ENCODE results near the gene RARRES2.
"Not testable (repeated sequence)": the region's sequence is repeated elsewhere in the genome, so short reads cannot be mapped to it uniquely, and the experiment has no call there.

RARRES2 gene

DNA sequence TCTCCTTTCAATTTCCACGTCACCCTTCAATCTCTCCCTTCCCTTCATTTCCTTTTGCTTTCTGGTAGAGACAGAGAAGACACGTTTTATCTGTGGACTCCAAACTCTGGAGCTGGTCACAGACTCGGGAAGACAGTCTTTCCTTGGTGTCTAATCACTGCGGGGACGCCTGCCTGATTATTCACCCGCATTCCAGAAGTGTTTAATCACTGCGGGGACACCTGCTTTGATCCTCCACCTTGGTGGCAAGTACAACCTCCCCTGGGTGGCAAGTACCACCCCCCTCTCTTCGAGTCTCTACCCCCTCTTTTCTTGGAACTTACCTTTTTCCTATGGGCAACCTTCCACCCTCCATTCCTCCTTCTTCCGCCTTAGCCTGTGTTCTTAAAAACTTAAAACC lies 33.5 kb downstream of the RARRES2 start:
- Histone ChIP-seq H3K36me3 (no peaks in the 10 kb centered on the region), H3K9me3 (no peaks in the 10 kb centered on the region), H3K4me3 (ENCODE audit: low read depth, low read length) (no peak overlapping the region), H3K4me1 (no peaks in the 10 kb centered on the region), H3K27me3 (no peaks in the 10 kb centered on the region)
- no peak for DNase-seq
- TF ChIP-seq, protein P1, sequence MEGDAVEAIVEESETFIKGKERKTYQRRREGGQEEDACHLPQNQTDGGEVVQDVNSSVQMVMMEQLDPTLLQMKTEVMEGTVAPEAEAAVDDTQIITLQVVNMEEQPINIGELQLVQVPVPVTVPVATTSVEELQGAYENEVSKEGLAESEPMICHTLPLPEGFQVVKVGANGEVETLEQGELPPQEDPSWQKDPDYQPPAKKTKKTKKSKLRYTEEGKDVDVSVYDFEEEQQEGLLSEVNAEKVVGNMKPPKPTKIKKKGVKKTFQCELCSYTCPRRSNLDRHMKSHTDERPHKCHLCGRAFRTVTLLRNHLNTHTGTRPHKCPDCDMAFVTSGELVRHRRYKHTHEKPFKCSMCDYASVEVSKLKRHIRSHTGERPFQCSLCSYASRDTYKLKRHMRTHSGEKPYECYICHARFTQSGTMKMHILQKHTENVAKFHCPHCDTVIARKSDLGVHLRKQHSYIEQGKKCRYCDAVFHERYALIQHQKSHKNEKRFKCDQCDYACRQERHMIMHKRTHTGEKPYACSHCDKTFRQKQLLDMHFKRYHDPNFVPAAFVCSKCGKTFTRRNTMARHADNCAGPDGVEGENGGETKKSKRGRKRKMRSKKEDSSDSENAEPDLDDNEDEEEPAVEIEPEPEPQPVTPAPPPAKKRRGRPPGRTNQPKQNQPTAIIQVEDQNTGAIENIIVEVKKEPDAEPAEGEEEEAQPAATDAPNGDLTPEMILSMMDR (IDR thresholded peaks at IDR 0.05; ENCODE audit: low read depth, low read length) = no peak

DNA sequence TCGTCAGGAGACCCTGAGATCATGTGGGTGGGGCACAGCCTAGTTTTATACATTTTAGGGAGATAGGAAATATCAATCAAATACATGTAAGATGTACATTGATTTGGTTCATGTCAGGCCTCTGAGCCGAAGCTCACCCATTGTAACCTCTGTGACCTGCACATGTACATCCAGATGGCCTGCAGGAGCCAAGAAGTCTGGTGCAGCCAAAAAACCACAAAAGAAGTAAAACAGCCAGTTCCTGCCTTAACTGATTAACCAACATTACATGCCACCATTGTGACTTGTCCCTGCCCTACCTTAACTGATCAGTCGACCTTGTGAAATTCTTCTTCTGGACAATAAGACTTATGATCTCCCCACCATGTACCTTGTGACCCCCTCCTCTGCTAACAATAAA lies 34.3 kb downstream of the RARRES2 start:
- Histone ChIP-seq H3K36me3 (no peaks in the 10 kb centered on the region), H3K27me3 (no peaks in the 10 kb centered on the region), H3K4me1 (no peaks in the 10 kb centered on the region), H3K4me3 (ENCODE audit: low read depth, low read length) (no peak overlapping the region), H3K9me3 (no peaks in the 10 kb centered on the region)
- TF ChIP-seq, protein P1 (IDR thresholded peaks at IDR 0.05; ENCODE audit: low read depth, low read length) = no peak
- no peak for DNase-seq

DNA sequence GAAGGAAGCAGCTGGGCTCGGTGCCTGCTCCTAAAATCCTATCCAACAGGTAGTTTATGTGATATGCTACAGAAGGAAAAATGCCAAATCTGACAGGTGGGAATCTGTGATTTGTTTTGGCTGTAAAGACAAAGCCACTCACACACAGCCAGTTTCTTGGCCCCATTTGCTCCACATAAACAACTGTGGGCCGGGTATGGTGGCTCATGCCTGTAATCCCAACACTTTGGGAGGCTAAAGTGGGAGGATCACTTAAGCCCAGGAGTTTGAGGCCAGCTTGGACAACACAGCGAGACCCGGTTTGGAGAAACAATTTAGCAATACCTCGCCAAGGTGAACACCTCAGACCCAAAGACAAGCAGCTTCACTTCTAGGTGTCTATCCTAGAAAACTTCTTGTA lies 35.1 kb downstream of the RARRES2 start:
- H3K36me3 ChIP-seq; DNase-seq; H3K4me1 ChIP-seq; H3K27me3 ChIP-seq; H3K4me3 ChIP-seq (ENCODE audit: low read depth, low read length); H3K9me3 ChIP-seq: not testable (repeated sequence)

DNA sequence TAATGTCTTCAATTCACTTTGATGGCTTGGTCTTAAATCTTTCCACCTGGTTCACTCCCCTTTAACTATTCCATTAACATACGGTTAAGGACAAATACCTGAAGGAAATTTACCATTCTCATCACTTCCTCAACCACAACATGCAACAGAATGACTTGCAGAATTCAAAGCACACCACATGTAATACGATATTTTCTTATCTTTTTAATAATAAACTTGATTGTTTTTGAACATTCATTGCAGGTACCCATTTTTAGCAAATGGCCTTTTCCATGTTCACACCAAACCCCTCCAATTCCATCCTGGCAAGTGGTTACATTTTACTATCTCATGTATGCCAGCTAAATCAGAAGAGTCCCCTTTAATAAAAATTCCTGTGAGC lies 35.5 kb downstream of the RARRES2 start:
- H3K9me3 ChIP-seq; H3K36me3 ChIP-seq; H3K4me1 ChIP-seq; H3K4me3 ChIP-seq (ENCODE audit: low read depth, low read length); DNase-seq; H3K27me3 ChIP-seq: not testable (repeated sequence)

DNA sequence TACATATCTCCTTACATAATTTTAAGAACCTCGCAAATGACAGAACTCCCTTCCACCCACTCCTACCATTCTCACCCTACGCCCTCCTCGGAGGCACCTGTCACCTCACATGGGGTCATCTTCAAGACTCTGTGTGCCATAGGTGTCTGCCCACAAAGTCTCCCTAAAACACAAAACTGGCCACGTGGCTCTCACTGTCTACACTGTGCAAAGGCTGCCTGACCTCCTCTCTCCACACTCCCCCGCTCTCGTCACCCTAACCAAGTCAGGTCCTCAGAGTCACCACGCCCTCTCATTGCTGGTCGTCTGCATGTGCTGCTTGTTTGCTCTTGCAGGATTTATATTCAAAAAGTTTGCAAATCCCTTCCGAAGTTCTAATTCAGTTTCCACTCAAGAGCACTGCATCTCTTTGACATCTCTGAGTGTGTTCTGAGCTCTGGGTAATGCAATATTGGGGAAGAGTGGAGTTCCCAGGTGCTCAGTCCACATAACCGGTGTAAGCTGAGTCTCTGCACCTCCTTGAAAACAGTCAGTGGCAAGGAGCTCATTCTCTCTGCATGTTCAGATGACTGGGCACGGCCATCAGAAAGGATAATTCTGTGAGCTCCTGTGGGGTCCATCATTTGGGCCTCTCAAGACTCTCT lies 36.0 kb downstream of the RARRES2 start:
- H3K4me1 ChIP-seq; H3K4me3 ChIP-seq (ENCODE audit: low read depth, low read length); H3K9me3 ChIP-seq; DNase-seq; H3K36me3 ChIP-seq; H3K27me3 ChIP-seq: not testable (repeated sequence)

DNA sequence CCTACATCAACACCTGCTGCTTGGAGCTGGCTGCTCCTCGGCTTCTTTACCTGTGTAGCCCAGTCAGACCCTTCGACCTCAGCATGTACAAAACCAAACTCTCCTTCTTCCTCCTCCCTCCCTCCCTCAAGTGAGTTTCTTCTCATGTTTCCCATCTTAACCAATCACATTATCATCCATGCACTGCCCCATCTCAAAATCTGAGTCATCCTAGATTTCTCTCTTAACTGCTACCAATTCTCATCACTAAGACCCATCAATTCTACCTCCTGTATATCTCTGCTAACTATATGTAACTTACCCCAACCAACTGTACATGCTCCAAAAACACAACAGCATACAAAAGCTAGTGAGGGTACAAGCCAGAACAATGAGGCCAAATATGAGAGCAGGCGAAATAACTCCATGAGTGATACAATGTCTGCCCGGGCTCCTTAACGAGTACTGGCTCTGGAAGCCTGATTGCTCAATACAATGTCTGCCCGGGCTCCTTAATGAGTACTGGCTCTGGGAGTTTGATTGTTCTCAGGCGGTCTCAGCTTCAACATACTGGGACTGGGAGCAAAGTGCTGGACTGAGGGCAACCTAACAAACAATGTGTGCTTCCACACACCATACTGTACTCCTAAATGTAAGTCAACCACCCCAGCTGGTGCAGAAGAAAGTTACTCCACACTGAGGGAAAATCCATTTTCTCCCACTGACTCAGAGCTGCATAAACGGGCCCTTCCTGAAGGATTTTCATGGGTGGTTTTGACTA lies 36.8 kb downstream of the RARRES2 start:
- not testable (repeated sequence) for H3K4me3 ChIP-seq (ENCODE audit: low read depth, low read length); H3K36me3 ChIP-seq; DNase-seq; H3K9me3 ChIP-seq; H3K4me1 ChIP-seq; H3K27me3 ChIP-seq

DNA sequence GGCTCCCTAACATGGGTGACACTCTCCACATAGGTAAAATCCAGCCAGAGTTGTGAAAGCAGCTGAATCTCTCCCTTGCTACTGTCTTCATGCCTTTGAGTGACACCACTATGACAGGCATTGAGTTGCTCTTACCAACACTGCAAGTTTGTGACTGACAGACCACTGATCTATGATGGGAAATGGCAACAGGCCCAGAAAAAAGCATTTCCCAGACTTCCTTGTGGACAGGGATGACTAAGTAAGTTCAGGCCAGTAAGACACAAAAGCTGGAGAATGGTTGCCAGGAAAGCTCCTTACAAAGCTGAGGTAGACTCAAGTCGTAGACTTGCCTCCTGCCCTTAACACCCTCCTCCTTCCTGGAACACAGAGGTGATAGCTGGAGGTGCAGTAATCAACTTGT lies 38.5 kb downstream of the RARRES2 start:
- H3K27me3 ChIP-seq; H3K4me1 ChIP-seq; H3K36me3 ChIP-seq; DNase-seq; H3K9me3 ChIP-seq; H3K4me3 ChIP-seq (ENCODE audit: low read depth, low read length): not testable (repeated sequence)

DNA sequence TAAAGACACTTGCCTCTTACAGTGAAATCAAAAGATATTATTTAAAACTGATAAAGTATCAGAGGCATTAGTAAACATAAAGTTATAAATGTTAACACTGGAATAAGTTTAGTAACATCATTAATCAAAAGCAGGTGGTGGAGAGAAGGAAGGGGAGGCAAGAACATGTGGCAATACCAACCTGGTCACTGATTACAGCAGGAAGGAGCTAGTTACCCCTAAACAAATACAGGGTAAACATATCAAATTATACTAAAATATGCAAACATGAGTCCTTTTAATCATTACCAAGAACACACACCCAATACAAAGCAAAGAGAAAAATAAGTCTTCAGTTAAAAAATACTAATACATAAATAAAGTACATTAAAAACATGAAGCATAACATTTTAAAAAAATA lies 43.5 kb downstream of the RARRES2 start:
- H3K4me1 ChIP-seq, H3K36me3 ChIP-seq, H3K27me3 ChIP-seq: not testable (repeated sequence)

DNA sequence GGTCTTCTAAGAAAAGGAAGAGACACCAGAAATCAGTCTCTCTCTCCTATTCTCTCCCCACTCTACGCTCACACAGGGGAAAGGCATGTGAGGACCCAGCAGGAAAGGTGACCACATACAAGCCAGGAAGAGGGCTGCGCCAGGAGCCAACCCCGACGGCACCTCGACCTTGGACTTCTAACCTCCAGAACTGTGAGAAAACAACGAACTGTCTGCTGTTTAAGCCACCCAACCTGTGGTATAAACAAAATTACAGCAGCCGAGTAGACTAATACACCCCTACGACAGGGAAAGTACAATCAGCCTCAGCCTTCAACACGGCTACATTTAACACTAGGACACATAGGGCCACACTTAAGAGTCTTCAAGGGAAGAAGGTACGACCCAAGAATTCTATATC lies 44.6 kb downstream of the RARRES2 start:
- not testable (repeated sequence) for H3K4me1 ChIP-seq; H3K36me3 ChIP-seq; H3K27me3 ChIP-seq; H3K9me3 ChIP-seq; H3K4me3 ChIP-seq (ENCODE audit: low read depth, low read length); DNase-seq

More for the DNA sequence above, 43.5 kb downstream of the RARRES2 start:
- not testable (repeated sequence) for DNase-seq; H3K4me3 ChIP-seq (ENCODE audit: low read depth, low read length); H3K9me3 ChIP-seq

DNA sequence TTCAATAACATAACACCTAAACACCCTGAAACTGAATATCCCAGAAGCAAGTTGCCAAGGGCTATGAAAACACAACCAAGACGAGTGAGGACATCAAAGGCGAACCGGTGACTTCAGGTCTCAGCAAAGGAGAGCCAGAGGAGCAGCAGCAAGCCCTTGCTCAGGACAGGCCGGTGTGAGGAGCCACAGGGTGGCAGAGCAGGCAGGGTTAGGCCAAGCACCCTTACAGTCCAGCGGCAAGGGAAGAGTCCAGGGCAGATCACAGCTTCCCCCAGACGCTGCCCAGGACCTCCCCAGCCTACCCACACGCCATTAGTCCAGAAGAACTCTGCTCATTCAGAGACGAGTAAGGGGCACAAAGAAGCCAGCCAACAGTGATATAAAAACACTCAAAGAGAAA lies 45.8 kb downstream of the RARRES2 start:
- H3K4me1 ChIP-seq; H3K27me3 ChIP-seq; DNase-seq; H3K4me3 ChIP-seq (ENCODE audit: low read depth, low read length); H3K36me3 ChIP-seq; H3K9me3 ChIP-seq: not testable (repeated sequence)

DNA sequence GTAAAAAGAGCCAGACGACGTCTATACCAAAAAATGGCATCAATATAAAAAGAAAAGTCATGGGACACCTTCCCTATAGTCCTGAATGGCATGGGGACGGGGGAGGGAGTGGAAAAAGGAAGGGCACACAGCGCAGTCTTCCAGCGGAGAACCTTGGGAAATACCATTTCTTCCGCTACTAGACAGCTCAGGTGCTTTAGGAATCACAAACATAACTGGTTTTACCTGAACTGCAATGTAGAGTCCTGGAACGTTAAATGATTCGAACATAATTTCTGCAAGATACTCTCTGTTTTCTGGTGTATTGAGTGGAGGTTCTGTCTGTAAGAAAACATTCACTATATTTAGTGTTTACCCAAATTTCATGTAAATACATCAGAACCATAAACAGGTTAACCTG lies 46.4 kb downstream of the RARRES2 start:
- not testable (repeated sequence) for H3K4me1 ChIP-seq; H3K4me3 ChIP-seq (ENCODE audit: low read depth, low read length); H3K9me3 ChIP-seq; H3K36me3 ChIP-seq; DNase-seq; H3K27me3 ChIP-seq

DNA sequence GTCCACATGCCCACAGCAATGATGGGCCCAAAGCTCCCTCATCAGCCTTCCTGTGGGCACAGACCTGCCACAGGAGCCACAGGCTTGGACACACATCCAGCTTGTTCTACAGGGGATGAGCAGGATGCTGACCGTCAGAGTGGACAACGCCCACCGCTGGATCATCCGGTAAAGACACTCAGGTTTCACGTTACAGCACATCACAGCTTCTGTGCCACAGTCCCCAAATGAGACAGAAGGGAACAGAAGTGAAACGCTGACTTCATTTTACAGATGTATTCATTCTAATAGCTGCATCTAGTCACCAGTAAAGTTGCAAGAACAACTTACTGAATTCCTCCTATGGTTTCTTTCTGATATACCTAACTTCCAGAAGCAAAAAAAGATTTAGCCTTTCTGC lies 51.1 kb downstream of the RARRES2 start:
- not testable (repeated sequence) for DNase-seq, H3K9me3 ChIP-seq, H3K36me3 ChIP-seq

DNA sequence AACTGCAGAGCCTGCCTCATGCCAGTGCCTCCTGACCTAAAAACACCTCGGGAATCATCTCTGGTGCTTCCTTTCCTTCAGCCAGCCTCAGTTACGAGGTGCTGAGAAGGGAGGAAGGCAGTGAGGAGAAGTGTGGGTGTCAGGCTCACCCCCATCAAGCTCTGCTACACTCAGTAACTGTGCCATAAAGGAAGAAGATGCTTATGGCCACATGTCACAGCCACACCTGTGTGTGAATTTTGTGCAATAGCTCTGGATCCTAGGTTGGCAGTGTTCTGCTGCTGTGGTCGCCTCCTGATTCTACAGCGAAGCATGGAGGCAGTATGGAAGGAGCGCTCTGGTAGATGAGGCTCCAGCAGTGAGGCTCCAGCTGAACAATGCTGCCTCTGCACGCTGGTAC lies 52.6 kb downstream of the RARRES2 start:
- not testable (repeated sequence) for H3K4me1 ChIP-seq; H3K9me3 ChIP-seq; DNase-seq; H3K36me3 ChIP-seq; H3K4me3 ChIP-seq (ENCODE audit: low read depth, low read length); H3K27me3 ChIP-seq

More for the DNA sequence above, 51.1 kb downstream of the RARRES2 start:
- not testable (repeated sequence) for H3K4me3 ChIP-seq (ENCODE audit: low read depth, low read length); H3K4me1 ChIP-seq; H3K27me3 ChIP-seq

All from BE2C (cell line).